Tibial nerve (tissue), 4 donors: ENCODE results near the gene UTS2R. TPM values are rescaled to one million over a fixed set of nuclear protein-coding genes. Genes with fewer than 3 reads are reported as not detected.

Experiments
- DNase-seq, 2 donors: peaks; one replicate each; pipeline ENCODE4 v3.0.0-alpha.2; 2019; ENCODE audit warnings: low spot score in 2 of 2
- H3K27ac ChIP-seq, 4 donors: fragments of 200-600 bp; sonication (generic) in 3 of 4; one replicate each; pipeline ENCODE4 v1.5.1; 2017 to 2019; ENCODE audit warnings: mild to moderate bottlenecking in 1 of 4
- H3K27me3 ChIP-seq, 2 donors: fragments of 200-600 bp; sonication (generic) in 1 of 2; one replicate each; pipeline versions ENCODE4 v1.5.1 to v1.6.0; 2017 to 2019
- H3K36me3 ChIP-seq, 3 donors: fragments of 200-600 bp; sonication (generic); one replicate each; pipeline ENCODE4 v1.5.1; 2018 to 2019
- H3K4me1 ChIP-seq, 4 donors: fragments of 200-600 bp; sonication (generic) in 3 of 4; one replicate each; pipeline ENCODE4 v1.5.1; 2017 to 2019
- H3K4me3 ChIP-seq, 4 donors: fragments of 200-600 bp; sonication (generic) in 3 of 4; one replicate each; pipeline ENCODE4 v1.5.1; 2017 to 2019; ENCODE audit warnings: mild to moderate bottlenecking in 1 of 4, moderate library complexity in 1 of 4
- H3K9me3 ChIP-seq, 4 donors: fragments of 200-600 bp; sonication (generic) in 3 of 4; one replicate each; pipeline ENCODE4 v1.5.1; 2017 to 2019
- CTCF ChIP-seq, 5 experiments: fragments of 200-600 bp in 3 of 5; fragments of 450-650 bp in 2 of 5; sonication (generic) in 3 of 5; IDR thresholded peaks; one replicate each; pipeline ENCODE4 v1.5.1; 2016 to 2019; ENCODE audit warnings: antibody characterized with exemption in 5 of 5, mild to moderate bottlenecking in 3 of 5, moderate library complexity in 2 of 5
- EP300 ChIP-seq, 2 donors: sonication (generic); formaldehyde crosslinking; IDR thresholded peaks; one replicate each; pipeline ENCODE4 v1.6.1; 2017; ENCODE audit warnings: antibody characterized with exemption in 2 of 2, mild to moderate bottlenecking in 1 of 2
- POLR2A ChIP-seq, 2 donors: fragments of 450-650 bp; IDR thresholded peaks; one replicate each; pipeline ENCODE4 v1.6.1; 2017; ENCODE audit warnings: antibody characterized with exemption in 2 of 2, mild to moderate bottlenecking in 2 of 2, moderate library complexity in 2 of 2
- WGBS, 2 donors: methylation state at CpG; one replicate each; pipeline ENCODE4 v1.1.5; 2018; 5-methylcytosine and 5-hydroxymethylcytosine counted together
- total RNA-seq, 4 donors: library from RNA; depleted of rRNA; stranded (reverse); fragments of >200 nt; gene quantifications; one replicate each; pipeline ENCODE4 v1.1.0, GENCODE V29; 2016

Gene UTS2R
- total RNA-seq, 4 donors from 2014 or later = 0.20 TPM; not detected in 3

GRCh38 chr17:82324566-82325285, 46.8 kb upstream of the UTS2R start:
- TF ChIP-seq POLR2A (IDR thresholded peaks at IDR 0.05) (no peak), CTCF (IDR thresholded peaks at IDR 0.05) (no peak), EP300 (IDR thresholded peaks at IDR 0.05) (no peak)
- Histone ChIP-seq H3K27me3 (peaks cover 0 to 42% of the 10 kb centered on the region in 2 donors), H3K4me3 (no peak overlapping the region), H3K27ac (no peak overlapping the region), H3K36me3 (no peaks in the 10 kb centered on the region), H3K4me1 (peaks cover 0 to 13% (median 4%) of the 10 kb centered on the region in 4 donors), H3K9me3 (no peaks in the 10 kb centered on the region)
- DNase-seq = no peak
- WGBS, 2 donors = 50 to 68% methylated on average over 17 to 25 of the region's 25 CpGs

GRCh38 chr17:82325286-82326180, 46.0 kb upstream of the UTS2R start:
- no peak for TF ChIP-seq CTCF (IDR thresholded peaks at IDR 0.05)
- no peak for TF ChIP-seq EP300 (IDR thresholded peaks at IDR 0.05)
- no peak for TF ChIP-seq POLR2A (IDR thresholded peaks at IDR 0.05)
- H3K4me1 ChIP-seq = peaks cover 0 to 21% (median 9%) of the 10 kb centered on the region in 4 donors
- H3K36me3 ChIP-seq = no peaks in the 10 kb centered on the region
- 81 to 86% methylated on average over 21 to 30 of the region's 30 CpGs for WGBS, 2 donors
- no peak overlapping the region for H3K27ac ChIP-seq
- H3K4me3 ChIP-seq = no peak overlapping the region
- no peak for DNase-seq
- H3K9me3 ChIP-seq = no peaks in the 10 kb centered on the region
- H3K27me3 ChIP-seq = peaks cover 0 to 49% of the 10 kb centered on the region in 2 donors

GRCh38 chr17:82327289-82327688, 44.3 kb upstream of the UTS2R start:
- H3K9me3 ChIP-seq = no peaks in the 10 kb centered on the region
- no peak for DNase-seq
- peaks cover 0 to 53% of the 10 kb centered on the region in 2 donors for H3K27me3 ChIP-seq
- 57 to 62% methylated on average over 15 of the region's 15 CpGs for WGBS, 2 donors
- no peak for TF ChIP-seq CTCF (IDR thresholded peaks at IDR 0.05)
- TF ChIP-seq POLR2A (IDR thresholded peaks at IDR 0.05) = no peak
- no peak for TF ChIP-seq EP300 (IDR thresholded peaks at IDR 0.05)
- H3K4me3 ChIP-seq = no peak overlapping the region
- no peak overlapping the region for H3K27ac ChIP-seq
- H3K36me3 ChIP-seq = no peaks in the 10 kb centered on the region
- H3K4me1 ChIP-seq = peaks cover 0 to 20% (median 7%) of the 10 kb centered on the region in 4 donors

GRCh38 chr17:82327757-82328140, 43.8 kb upstream of the UTS2R start:
- WGBS, 2 donors = 65 to 76% methylated on average over 13 to 16 of the region's 16 CpGs
- DNase-seq = no peak
- no peak for TF ChIP-seq EP300 (IDR thresholded peaks at IDR 0.05)
- TF ChIP-seq CTCF (IDR thresholded peaks at IDR 0.05) = no peak
- no peak for TF ChIP-seq POLR2A (IDR thresholded peaks at IDR 0.05)
- Histone ChIP-seq H3K27me3 (peaks cover 0 to 56% of the 10 kb centered on the region in 2 donors), H3K27ac (no peak overlapping the region), H3K4me1 (peaks cover 0 to 24% (median 12%) of the 10 kb centered on the region in 4 donors), H3K36me3 (no peaks in the 10 kb centered on the region), H3K9me3 (no peaks in the 10 kb centered on the region), H3K4me3 (no peak overlapping the region)
